GM19193 (cell line): Measurements from ENCODE around the gene SLC47A2.

Experiments used
- POLR2A ChIP-seq: IDR thresholded peaks from 4 replicates; pipeline ENCODE4 v1.6.1; 2011; ENCODE audit not compliant: insufficient read depth, insufficient read length; ENCODE audit errors: extremely low read depth

SLC47A2 gene

DNA sequence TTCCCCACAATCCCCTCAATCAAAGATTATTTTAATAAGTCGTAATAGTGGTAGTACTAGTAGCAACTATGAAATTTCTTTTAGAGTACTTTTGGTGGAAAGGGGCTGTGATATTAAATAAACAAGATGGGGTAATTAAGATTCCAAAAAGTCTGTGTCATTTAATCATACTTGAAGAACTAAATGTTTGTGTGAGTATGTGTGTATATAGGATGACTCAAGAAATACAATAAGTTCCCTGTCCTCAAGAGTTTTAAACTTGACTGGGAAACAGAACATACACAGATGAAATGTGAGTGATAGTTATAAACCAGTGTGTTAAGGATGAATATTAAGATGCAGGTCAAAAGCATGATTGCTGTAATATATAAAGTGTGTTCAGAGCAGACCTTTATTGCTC lies 65.6 kb downstream of the SLC47A2 start:
- no peak for TF ChIP-seq POLR2A

DNA sequence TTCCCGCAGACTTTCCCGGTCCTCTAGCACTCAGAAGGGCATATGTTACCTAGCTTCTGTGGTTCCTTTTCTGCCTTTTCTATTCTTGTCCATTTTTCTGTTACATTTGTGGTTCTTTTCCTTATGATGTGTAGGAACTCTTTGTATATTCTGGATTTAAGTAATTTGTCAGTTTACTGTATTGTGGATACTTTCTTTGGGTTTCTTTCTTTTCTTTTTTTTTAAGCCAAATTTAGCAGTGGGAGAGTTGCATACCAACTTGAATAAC lies 67.2 kb downstream of the SLC47A2 start:
- TF ChIP-seq POLR2A, result no peak

DNA sequence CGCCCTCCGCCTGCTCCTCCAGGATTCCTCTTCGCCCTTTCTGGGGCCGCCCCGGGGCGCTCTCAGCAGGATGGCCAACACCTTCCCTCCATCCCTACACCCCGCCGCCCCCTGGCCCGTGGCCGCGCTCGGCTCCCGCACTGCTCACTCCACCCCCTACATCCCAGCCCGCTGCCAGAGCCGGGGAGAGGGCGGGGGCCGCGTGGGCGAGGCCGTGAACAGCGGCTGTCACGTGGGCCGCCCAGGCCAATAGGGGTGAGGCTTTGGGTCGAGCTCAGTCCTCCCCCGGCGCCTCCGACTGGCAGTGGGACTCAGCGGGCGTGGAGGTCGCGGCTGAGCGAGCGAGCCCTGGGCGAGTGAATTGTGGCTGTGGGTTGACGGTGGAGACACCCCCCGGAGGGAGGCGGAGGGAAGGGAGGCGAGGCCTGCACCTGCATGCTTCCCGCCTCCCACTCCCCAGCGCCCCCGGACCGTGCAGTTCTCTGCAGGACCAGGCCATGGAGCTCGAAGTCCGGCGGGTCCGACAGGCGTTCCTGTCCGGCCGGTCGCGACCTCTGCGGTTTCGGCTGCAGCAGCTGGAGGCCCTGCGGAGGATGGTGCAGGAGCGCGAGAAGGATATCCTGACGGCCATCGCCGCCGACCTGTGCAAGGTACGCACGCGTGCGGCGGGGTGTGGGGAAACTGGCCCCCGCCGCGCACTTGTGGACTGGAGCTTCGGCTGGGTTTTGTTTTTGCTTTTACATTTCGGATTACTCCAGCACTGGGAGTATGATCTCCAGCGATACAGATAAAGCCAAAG lies 67.7 kb downstream of the SLC47A2 start, which contains the start of gene ALDH3A2:
TSS of gene ALDH3A2 (plus strand) at position 277 of the 799 bp plus-strand sequence. CDS start at position 498, 221 bp downstream.
- TF ChIP-seq POLR2A, result peak; percentile 94

DNA sequence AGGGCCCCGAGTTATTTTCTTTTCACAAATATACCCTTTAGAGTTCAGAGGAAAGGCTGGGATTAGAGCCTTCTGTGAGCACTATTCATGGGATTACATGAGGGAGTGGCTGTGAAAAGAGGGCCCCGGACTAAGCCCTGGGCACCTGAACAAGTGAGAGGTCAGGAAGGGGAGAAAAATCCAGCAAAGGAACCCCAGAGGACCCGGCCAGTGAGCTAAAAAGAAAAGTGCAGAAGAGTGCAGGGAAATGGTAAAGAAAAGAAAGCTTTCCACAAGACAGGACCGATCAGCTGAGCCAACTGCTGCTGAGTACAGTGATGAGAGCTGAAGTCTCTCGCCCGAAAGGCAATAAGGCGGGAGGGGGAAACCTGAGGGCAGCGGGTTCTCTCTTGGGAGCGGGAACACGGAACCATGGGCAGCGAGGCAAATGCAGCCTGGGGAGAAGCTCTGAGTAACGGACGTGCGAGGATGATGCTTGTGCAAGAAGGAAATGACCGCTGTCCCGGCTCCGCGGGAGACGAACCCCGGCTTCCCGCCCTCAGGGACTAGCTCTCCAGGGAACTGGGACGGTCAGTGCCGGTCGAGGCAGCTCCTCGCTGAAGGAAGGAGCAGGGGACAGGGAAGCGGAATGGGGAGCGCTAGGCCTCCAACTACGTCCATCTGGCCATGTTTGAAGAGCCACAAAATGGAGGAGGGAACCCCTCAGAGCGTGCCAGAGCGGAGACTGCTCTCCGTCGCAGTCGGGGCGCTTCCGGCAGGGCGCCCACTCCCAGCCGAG lies 68.5 kb downstream of the SLC47A2 start:
- TF ChIP-seq POLR2A, result no peak

DNA sequence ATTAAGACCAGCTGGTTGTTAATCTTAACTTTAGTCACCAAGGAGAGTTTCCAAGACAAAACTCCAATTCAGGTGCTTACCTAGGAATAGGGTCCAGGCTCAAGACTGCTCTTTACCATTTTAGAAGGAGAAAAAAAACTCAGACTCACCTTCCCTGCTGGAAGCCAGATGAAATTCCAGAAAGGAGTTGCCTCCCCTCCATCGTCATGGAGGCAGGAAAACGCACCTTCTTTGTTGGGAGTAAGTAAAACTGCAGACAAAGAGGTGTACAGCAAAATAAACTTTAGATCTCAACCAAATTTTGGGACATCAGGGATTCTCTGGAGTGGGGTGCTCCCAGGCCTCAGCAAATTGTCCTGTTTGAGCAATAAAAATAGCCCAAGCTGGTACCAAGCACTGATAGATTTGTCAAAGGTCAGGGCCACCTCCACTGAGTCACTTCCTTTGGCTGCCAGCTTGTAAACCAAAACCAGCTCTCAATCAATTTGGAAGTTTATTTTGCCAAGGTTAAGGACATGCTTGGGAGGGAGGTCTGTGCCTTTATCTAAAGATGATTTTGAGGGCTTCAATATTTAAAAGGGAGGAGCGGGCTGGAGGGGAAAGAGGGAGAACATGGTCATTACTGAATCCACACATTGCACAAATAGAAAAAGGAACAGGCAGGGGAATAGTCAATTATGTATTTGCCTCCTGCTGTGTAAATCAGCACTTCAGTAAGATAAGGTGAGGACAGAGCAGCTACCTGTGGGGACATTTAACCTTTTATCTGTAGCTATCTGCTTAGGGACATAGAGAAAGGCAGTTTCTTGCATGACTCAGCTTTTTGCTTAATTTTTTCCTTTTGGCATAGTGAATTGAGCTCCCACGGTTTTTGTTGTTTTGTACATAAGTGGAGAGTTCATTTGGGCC lies 69.3 kb downstream of the SLC47A2 start:
- no peak for TF ChIP-seq POLR2A

DNA sequence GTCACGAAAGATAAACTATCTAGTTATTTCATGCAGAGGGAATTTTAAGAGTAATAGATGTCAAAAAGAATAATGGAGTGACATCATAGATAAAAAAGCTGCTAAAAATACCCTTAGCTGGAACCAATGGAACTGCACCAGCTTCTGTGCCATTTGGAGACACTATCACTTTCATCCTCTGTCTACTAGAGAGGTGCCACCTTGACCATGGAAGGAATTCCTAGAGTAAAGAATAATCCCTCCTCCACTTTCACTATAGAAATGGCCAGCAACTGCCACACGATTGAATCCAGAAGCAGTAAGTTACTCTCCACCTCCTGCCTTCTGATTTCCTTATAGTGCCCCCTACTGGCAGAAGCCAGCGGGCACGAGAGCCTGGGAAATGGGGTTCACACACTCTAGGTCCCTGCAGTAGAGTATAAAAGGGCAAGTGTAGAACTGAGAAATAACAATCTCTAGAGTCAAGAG lies 70.6 kb downstream of the SLC47A2 start:
- TF ChIP-seq POLR2A, result no peak

DNA sequence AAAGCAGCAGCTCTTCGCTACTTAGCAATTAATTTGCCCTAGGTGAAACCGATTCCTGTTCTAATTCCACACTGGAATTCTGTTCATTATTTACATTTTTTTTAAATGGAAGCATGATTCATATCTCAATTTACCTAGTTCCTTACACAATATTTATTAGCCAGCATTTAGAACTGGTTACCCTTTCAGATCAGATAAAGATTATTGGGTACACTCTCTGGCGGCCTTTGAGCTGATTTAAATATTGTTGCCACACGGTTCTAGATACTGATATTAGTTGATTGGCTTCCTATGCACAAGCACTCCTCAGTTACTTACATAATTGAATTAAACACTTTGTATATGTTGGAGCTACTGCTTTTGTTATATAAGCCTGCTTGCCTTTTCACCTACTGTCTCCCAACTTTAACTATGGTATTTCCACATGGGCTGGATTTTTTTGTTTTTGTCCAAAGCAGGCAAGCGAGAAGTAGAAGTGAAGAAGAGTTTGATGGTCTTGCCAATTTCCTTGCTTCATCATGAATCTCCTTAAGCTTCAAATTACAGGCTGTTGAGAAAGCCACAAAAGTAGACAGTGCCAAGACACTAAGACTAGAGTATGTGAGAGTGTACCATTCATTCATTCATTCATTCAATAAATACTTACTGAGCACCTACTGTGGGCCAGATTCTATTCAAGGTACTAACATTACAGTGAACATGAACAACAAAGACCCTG lies 71.7 kb downstream of the SLC47A2 start:
- no peak for TF ChIP-seq POLR2A

DNA sequence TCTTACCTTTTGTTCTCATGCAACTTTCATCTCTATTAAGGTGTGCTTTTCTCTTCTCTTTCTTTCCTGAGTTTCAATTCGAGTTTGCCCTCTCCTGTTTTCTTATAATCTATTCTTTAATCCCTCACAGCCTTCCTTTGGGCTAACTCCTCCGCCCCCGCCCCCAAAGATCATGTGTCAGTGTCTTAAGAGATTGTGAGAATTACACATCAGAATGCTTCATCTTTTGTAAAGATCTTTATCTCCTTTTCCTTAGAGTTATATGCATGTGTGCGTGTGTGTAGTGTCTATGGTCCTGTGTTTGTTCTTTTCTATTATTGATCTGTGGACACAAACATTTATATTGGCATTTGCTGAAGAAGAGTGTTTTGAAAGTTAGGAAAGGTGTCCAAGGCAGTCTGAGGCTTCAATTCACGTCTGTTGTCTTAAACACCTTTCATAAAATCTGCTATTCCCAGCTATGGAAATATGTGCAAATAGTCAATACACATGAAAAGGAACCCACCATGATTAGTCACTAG lies 74.0 kb downstream of the SLC47A2 start:
- TF ChIP-seq POLR2A, result no peak

DNA sequence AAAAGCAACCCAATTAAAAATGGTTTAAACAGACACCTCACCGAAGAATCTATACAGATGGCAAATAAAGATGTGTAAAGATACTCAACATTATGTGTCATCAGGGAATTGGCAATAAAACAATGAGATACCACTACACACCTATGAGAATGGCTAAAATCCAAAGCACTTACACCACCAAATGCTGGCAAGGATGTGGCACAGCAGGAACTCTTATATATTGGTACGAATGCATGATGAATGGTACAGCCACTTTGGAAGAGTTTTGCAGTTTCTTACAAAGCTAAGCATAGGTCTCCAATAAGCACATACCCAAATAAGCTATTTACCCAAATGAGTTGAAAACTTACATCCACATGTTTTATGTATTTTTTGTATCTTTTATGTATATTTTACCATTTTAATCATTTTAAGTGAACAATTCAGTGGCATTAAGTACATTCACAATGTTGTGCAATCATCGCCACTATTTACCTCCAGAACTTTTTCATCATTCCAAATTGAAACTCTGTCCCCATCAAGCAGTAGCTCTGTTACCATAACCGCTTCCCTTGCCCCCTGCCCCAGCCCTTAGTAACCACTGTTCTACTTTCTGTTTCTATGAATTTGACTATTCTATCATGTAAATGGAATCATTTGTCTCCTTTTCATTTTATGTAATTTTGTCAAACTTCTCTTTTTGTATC lies 74.6 kb downstream of the SLC47A2 start:
- TF ChIP-seq POLR2A, result no peak

DNA sequence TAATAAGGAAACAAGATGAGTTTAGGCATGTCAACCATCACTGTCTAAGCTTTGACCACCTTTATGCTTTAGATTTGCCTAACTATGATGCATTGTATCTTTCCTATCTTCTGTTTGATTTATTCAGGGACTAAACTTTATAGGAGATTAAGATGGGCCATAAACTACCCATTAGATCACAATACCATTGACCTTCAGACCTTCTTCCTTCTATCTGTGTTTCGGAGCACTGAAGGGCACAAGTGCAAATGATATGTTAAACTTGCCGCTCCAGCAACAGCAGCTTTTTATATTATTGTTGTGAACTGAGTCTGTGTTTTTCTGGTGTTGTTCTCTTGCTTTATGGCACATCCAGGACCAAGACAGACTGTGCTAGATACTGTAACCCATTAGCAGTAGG lies 84.5 kb downstream of the SLC47A2 start:
- TF ChIP-seq POLR2A, result no peak

DNA sequence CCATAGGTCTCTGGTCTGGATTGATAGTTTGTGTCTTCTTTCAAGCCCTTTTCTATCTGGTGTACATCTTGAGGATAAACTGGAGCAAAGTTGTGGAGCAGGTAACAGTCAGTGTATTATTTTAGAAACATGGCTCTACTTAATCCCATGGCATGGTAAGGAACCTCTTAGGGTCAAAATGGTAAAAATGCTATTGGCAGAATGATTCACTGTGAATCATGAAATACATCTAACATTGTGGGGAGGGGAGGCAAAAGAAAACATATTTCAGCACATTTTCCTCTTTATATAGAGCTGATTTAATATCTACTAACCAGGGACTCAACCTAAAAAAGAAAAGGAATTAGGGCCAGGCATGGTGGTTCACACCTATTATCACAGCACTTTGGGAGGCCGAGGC lies 85.7 kb downstream of the SLC47A2 start:
- no peak for TF ChIP-seq POLR2A

DNA sequence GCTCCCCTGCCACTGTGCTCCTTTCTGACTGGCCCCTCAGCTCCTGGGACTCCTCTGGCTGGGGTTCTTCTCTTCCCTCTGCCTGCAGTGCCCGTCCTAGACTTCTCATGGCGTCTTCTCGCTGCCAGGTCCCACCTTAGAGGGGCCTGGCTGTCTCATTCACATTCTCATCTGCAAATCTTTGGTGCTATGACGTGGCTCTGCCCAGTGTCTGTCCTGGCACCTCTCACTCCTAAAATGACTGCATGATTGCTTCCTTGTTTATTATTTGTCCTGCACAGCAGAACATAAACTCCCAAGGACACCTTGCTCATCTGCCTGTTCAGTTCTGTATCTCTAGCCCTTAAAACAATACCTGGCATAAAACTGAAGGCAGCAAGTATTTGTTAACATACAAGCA lies 86.3 kb downstream of the SLC47A2 start:
- no peak for TF ChIP-seq POLR2A

DNA sequence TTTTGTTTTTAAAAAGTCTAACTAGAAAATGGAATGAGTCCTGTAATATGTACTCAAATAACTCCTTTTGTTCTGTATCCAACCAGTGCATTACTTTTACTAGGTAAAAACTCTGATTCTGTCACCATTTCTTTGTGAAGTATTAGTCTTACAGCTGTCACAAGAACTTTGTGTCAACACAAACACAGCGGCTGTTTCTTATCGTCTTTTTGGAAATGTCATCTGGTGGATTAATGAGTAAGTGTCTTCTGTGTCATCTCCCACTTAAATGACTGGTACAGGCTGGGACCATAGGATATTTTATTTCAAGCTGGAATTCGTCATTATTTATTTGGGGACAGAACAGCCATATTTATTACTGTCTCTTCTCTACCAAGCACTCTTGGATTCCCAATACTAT lies 86.9 kb downstream of the SLC47A2 start:
- no peak for TF ChIP-seq POLR2A
